ENCODE measurements around the gene FUOM. TPM values are rescaled to one million over a fixed set of nuclear protein-coding genes. Genes with fewer than 3 reads are reported as not detected.

The FUOM gene
- total RNA-seq, 1 experiment from 2014 or later = 33.3 TPM

- Histone ChIP-seq H3K36me3 (ENCODE audit: low read depth, low read length) (peaks cover 20% of the 10 kb centered on the region), H4K20me1 (ENCODE audit: low read length) (peaks cover 7% of the 10 kb centered on the region; the same call in 1 of the 2 replicates), H2AFZ (ENCODE audit: low read length) (no peak overlapping the region), H3K27me3 (ENCODE audit: low read length) (no peaks in the 10 kb centered on the region), H3K4me3 (ENCODE audit: low read length) (no peak overlapping the region), H3K79me2 (ENCODE audit: low read length) (peaks cover 49% of the 10 kb centered on the region), H3K27ac (ENCODE audit: low read length) (no peak overlapping the region), H3K4me2 (ENCODE audit: low read length) (no peak overlapping the region), H3F3A (ENCODE audit: low read length, unreplicated experiment) (no peaks in the 10 kb centered on the region), H3K9me3 (ENCODE audit: low read length) (no peaks in the 10 kb centered on the region), H3K9ac (ENCODE audit: low read length) (no peak overlapping the region), H3K9me2 (replicated peaks; ENCODE audit: low read length) (no peaks in the 10 kb centered on the region), H3K4me1 (ENCODE audit: insufficient read depth, low read length) (peaks cover 14% of the 10 kb centered on the region)
- ChIA-PET CTCF (no interaction called here), POLR2A (ENCODE audit: unreplicated experiment) (no interaction called here)
- intact Hi-C loops (cut with micrococcal nuclease) = no loop called here
- no TSS peak for BruUV-seq (replicated peaks)
- DNase-seq (no peak), ATAC-seq (no peak)
- TF ChIP-seq EZH2phosphoT487 (IDR thresholded peaks at IDR 0.05; ENCODE audit: borderline replicate concordance, low read length) (no peak), CTCF (conservative IDR thresholded peaks at IDR 0.05; ENCODE audit: low read depth, low read length) (no peak), EZH2 (IDR thresholded peaks at IDR 0.05; ENCODE audit: low read length, unreplicated experiment) (no peak)
Measured at GRCh38 chr10:133400624-133401424, 43.0 kb upstream of the FUOM start.

- peaks cover 49% of the 10 kb centered on the region for H3K79me2 ChIP-seq (ENCODE audit: low read length)
- H3F3A ChIP-seq (ENCODE audit: low read length, unreplicated experiment) = no peaks in the 10 kb centered on the region
- no peak overlapping the region for H2AFZ ChIP-seq (ENCODE audit: low read length)
- no peaks in the 10 kb centered on the region for H3K9me3 ChIP-seq (ENCODE audit: low read length)
- DNase-seq (no peak), ATAC-seq (no peak)
- no peaks in the 10 kb centered on the region for H4K20me1 ChIP-seq (ENCODE audit: low read length)
- H3K27me3 ChIP-seq (ENCODE audit: low read length) = no peaks in the 10 kb centered on the region
- POLR2A ChIA-PET (ENCODE audit: unreplicated experiment) = no interaction called here
- peaks cover 22% of the 10 kb centered on the region for H3K4me1 ChIP-seq (ENCODE audit: insufficient read depth, low read length)
- intact Hi-C loops (cut with micrococcal nuclease) = no loop called here
- H3K36me3 ChIP-seq (ENCODE audit: low read depth, low read length) = peaks cover 14% of the 10 kb centered on the region
- H3K9ac ChIP-seq (ENCODE audit: low read length) = no peak overlapping the region
- CTCF ChIA-PET = no interaction called here
- no peak overlapping the region for H3K27ac ChIP-seq (ENCODE audit: low read length)
- H3K4me2 ChIP-seq (ENCODE audit: low read length) = no peak overlapping the region
- no peak for TF ChIP-seq EZH2phosphoT487 (IDR thresholded peaks at IDR 0.05; ENCODE audit: borderline replicate concordance, low read length)
- no peak for TF ChIP-seq EZH2 (IDR thresholded peaks at IDR 0.05; ENCODE audit: low read length, unreplicated experiment)
- no peak for TF ChIP-seq CTCF (conservative IDR thresholded peaks at IDR 0.05; ENCODE audit: low read depth, low read length)
- H3K9me2 ChIP-seq (replicated peaks; ENCODE audit: low read length) = no peaks in the 10 kb centered on the region
- BruUV-seq (replicated peaks) = no TSS peak
- H3K4me3 ChIP-seq (ENCODE audit: low read length) = no peak overlapping the region
Measured at GRCh38 chr10:133399123-133399601, 41.3 kb upstream of the FUOM start.

- DNase-seq (peak; percentile 78), ATAC-seq (peak; percentile 52)
- ChIA-PET POLR2A (ENCODE audit: unreplicated experiment) (no interaction called here), CTCF (no interaction called here)
- H2AFZ ChIP-seq (ENCODE audit: low read length) = no peak overlapping the region
- H3K9ac ChIP-seq (ENCODE audit: low read length) = no peak overlapping the region
- intact Hi-C loops (cut with micrococcal nuclease) = no loop called here
- H3K9me2 ChIP-seq (replicated peaks; ENCODE audit: low read length) = no peaks in the 10 kb centered on the region
- no peaks in the 10 kb centered on the region for H3K9me3 ChIP-seq (ENCODE audit: low read length)
- TF ChIP-seq EZH2 (IDR thresholded peaks at IDR 0.05; ENCODE audit: low read length, unreplicated experiment) (no peak), CTCF (conservative IDR thresholded peaks at IDR 0.05; ENCODE audit: low read depth, low read length) (no peak), EZH2phosphoT487 (IDR thresholded peaks at IDR 0.05; ENCODE audit: borderline replicate concordance, low read length) (no peak)
- H3K4me3 ChIP-seq (ENCODE audit: low read length) = no peak overlapping the region
- peaks cover 25% of the 10 kb centered on the region for H3K4me1 ChIP-seq (ENCODE audit: insufficient read depth, low read length)
- peak overlapping the region; percentile 59; the same call in 1 of the 2 replicates for H3K27ac ChIP-seq (ENCODE audit: low read length)
- no peak overlapping the region; the same call in 1 of the 2 replicates for H3K4me2 ChIP-seq (ENCODE audit: low read length)
- no peaks in the 10 kb centered on the region for H3F3A ChIP-seq (ENCODE audit: low read length, unreplicated experiment)
- H3K27me3 ChIP-seq (ENCODE audit: low read length) = no peaks in the 10 kb centered on the region
- BruUV-seq (replicated peaks) = no TSS peak
- peaks cover 44% of the 10 kb centered on the region for H3K79me2 ChIP-seq (ENCODE audit: low read length)
- peaks cover 14% of the 10 kb centered on the region for H3K36me3 ChIP-seq (ENCODE audit: low read depth, low read length)
- H4K20me1 ChIP-seq (ENCODE audit: low read length) = no peaks in the 10 kb centered on the region
Measured at GRCh38 chr10:133397938-133398337, 40.1 kb upstream of the FUOM start.
